H1 (cell line): ENCODE data around the gene EPHA1.

Experiments
- EZH2 ChIP-seq: fragments of 200-600 bp; sonication (generic); IDR thresholded peaks from 2 replicates; pipeline ENCODE4 v1.7.1; 2012; ENCODE audit warnings: low read depth, mild to moderate bottlenecking, moderate library complexity, low read length, inconsistent platforms; ENCODE audit not compliant: severe bottlenecking
- MAFK ChIP-seq: IDR thresholded peaks from 2 replicates; pipeline ENCODE4 v1.6.1; 2012; ENCODE audit warnings: low read depth, mild to moderate bottlenecking, improper control_type of control experiment, low read length
- POLR2A ChIP-seq, 2 experiments: IDR thresholded peaks; 1 replicate in 1 of 2; 2 replicates in 1 of 2; pipeline ENCODE4 v1.6.1; 2011; ENCODE audit warnings: low read depth in 2 of 2, low read length in 2 of 2, mild to moderate bottlenecking in 2 of 2; ENCODE audit errors: control extremely low read depth in 1 of 2
- RNF2 ChIP-seq: fragments of 200-900, 300-1000 bp; sonication (generic); IDR thresholded peaks from 2 replicates; pipeline ENCODE4 v1.7.1; 2016; ENCODE audit warnings: borderline replicate concordance, low read depth, mild to moderate bottlenecking, antibody characterized with exemption, low read length; ENCODE audit not compliant: poor library complexity, severe bottlenecking; ENCODE audit errors: missing control alignments
- TAF1 ChIP-seq: IDR thresholded peaks from 2 replicates; pipeline ENCODE4 v1.6.1; 2011; ENCODE audit warnings: mild to moderate bottlenecking, low read depth, low read length
- TF ChIP-seq, protein P1 (sequence below), 3 experiments: IDR thresholded peaks; 1 replicate in 2 of 3; 2 replicates in 1 of 3; pipeline versions ENCODE4 v1.5.1 to v1.6.1; 2011; ENCODE audit warnings: low read length in 3 of 3, mild to moderate bottlenecking in 3 of 3, inconsistent platforms in 2 of 3, low read depth in 1 of 3, moderate library complexity in 1 of 3; ENCODE audit not compliant: insufficient read depth in 1 of 3; ENCODE audit errors: control extremely low read depth in 1 of 3

DNA sequence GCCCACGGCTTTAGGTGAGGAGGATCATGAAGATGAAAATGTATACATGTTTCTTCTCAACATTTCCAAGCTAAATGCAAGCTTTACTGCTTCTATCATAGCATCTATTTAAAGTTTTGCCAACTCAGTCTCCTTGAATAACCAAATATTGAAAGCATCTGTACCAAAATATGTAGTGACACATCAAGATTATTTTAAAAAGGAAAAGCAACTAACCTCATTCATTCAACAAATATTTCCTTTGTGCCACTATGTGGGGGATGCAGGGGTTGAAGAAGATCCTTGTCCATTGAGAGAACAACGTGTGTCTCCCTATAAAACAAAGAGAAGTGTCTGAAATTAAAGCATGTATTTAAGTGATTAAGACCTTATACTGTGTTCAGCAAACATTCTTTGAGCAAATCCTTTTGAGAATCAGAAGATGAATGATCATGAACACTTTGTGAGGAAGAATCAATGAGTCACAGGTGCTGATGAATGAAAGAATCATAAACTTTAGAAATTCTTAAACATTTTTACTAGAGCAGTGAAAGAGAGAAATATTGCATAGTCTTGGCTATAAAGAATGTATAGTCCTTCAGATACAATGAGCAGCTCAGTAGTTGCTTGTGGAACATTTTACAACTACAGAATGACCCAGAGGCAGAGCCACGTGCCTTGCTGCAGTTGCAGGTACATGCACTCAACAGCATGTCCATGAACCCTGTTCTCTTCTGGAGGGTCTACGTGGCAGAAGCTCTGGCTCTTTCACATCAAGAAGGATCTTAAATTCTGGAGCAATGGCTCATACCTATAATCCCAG is 48.5 kb upstream of the EPHA1 start:
- TF ChIP-seq, protein P1, sequence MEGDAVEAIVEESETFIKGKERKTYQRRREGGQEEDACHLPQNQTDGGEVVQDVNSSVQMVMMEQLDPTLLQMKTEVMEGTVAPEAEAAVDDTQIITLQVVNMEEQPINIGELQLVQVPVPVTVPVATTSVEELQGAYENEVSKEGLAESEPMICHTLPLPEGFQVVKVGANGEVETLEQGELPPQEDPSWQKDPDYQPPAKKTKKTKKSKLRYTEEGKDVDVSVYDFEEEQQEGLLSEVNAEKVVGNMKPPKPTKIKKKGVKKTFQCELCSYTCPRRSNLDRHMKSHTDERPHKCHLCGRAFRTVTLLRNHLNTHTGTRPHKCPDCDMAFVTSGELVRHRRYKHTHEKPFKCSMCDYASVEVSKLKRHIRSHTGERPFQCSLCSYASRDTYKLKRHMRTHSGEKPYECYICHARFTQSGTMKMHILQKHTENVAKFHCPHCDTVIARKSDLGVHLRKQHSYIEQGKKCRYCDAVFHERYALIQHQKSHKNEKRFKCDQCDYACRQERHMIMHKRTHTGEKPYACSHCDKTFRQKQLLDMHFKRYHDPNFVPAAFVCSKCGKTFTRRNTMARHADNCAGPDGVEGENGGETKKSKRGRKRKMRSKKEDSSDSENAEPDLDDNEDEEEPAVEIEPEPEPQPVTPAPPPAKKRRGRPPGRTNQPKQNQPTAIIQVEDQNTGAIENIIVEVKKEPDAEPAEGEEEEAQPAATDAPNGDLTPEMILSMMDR (IDR thresholded peaks at IDR 0.05; ENCODE audit: control extremely low read depth in 1 of 3, insufficient read depth in 1 of 3, low read depth in 1 of 3, low read length in 3 of 3), result no peak
- TF ChIP-seq EZH2 (no peak), RNF2 (no peak), TAF1 (no peak), MAFK (no peak), POLR2A (IDR thresholded peaks at IDR 0.05; ENCODE audit: control extremely low read depth in 1 of 2, low read depth in 2 of 2, low read length in 2 of 2) (no peak)
